GM23338 (cell line): ENCODE data around the gene CNTRL. TPM values are rescaled to one million over a fixed set of nuclear protein-coding genes. Genes with fewer than 3 reads are reported as not detected.

Experiments
- CTCF ChIP-seq, 2 experiments: fragments of 200-600 bp in 1 of 2; sonication (generic) in 1 of 2; conservative IDR thresholded peaks; 2 replicates each; pipeline versions ENCODE4 v1.5.1 to v1.6.1; 2016 to 2017; ENCODE audit warnings: antibody characterized with exemption in 2 of 2, low read depth in 2 of 2, mild to moderate bottlenecking in 2 of 2, moderate library complexity in 1 of 2
- ETS1 ChIP-seq: IDR thresholded peaks from 2 replicates; pipeline ENCODE4 v1.6.1; 2016; ENCODE audit warnings: antibody characterized with exemption
- EZH2 ChIP-seq: fragments of 200-600 bp; sonication (generic); IDR thresholded peaks from one replicate; pipeline ENCODE4 v1.8.0; 2017; ENCODE audit warnings: antibody characterized with exemption, mild to moderate bottlenecking, low read depth; ENCODE audit not compliant: unreplicated experiment
- EZH2phosphoT487 ChIP-seq: fragments of 200-600 bp; sonication (generic); IDR thresholded peaks from one replicate; pipeline ENCODE4 v1.8.1; 2018; ENCODE audit warnings: antibody characterized with exemption; ENCODE audit not compliant: unreplicated experiment
- ZNF114 ChIP-seq: fragments of 250-450 bp; sonication (Bioruptor Pico); IDR thresholded peaks from 2 replicates; pipeline ENCODE4 v1.5.0; 2020; ENCODE audit warnings: mild to moderate bottlenecking, moderate library complexity
- ZNF331 ChIP-seq: fragments of 250-450 bp; sonication (Bioruptor Pico); IDR thresholded peaks from 2 replicates; pipeline ENCODE4 v1.5.0; 2020; ENCODE audit warnings: low read depth, mild to moderate bottlenecking, moderate library complexity
- ZNF462 ChIP-seq: fragments of 250-450 bp; sonication (Bioruptor Pico); IDR thresholded peaks from 2 replicates; pipeline ENCODE4 v1.5.0; 2020; ENCODE audit warnings: mild to moderate bottlenecking, moderate library complexity
- polyA plus RNA-seq: library from polyadenylated mRNA; unstranded; fragments of >200 nt; fragmentation: Nextera tagmentation; extraction: Ambion mirVana; gene quantifications from 2 replicates; pipeline ENCODE4 v1.2.1, GENCODE V29; 2016
- total RNA-seq: library from RNA; depleted of rRNA; stranded (reverse); fragments of >200 nt; shearing (Covaris generic); gene quantifications from 2 replicates; pipeline ENCODE4 v1.2.3, GENCODE V29; 2014

Gene CNTRL
- total and polyA plus RNA-seq, 2 experiments from 2014 or later, result 9.2 to 11.7 TPM

- TF ChIP-seq CTCF (conservative IDR thresholded peaks at IDR 0.05; ENCODE audit: low read depth in 2 of 2) (no peak), ZNF462 (CRISPR knock-in tag) (no peak), EZH2 (no peak), ETS1 (no peak), ZNF331 (CRISPR knock-in tag) (no peak), EZH2phosphoT487 (no peak), ZNF114 (CRISPR knock-in tag) (no peak)
Observed at GRCh38 chr9:121138561-121138960, 63.8 kb downstream of the CNTRL start (continued).
